ENCODE measurements around the gene ALDH16A1.

GRCh38 chr19:49409441-49410029, 43.5 kb upstream of the ALDH16A1 start:
- TF ChIP-seq CTCF (IDR thresholded peaks at IDR 0.05) (no peak), POLR2A (IDR thresholded peaks at IDR 0.05) (no peak)
